ENCODE results near the gene PUM1.
A peak's percentile ranks its signal among the peaks of the same experiment; 100 is the strongest.
"Not testable (repeated sequence)": the region's sequence is repeated elsewhere in the genome, so short reads cannot be mapped to it uniquely, and the experiment has no call there.

Gene PUM1

GRCh38 chr1:31063631-31064030, 1.9 kb downstream of the PUM1 start:
- Histone ChIP-seq H3K27ac (ENCODE audit: low read depth, low read length) (no peak overlapping the region), H3K4ac (ENCODE audit: low read depth, low read length) (no peak overlapping the region), H2BK120ac (ENCODE audit: insufficient read depth, low read length, poor library complexity) (no peak overlapping the region), H3K4me1 (ENCODE audit: control insufficient read depth in 1 of 2, insufficient read depth in 2 of 2, low read length in 2 of 2) (peaks cover 0 to 5% of the 10 kb centered on the region in 2 experiments), H3K27me3 (ENCODE audit: insufficient read depth, low read length) (no peaks in the 10 kb centered on the region), H3K79me2 (ENCODE audit: control insufficient read depth, insufficient read depth, low read length, poor library complexity) (peaks cover 29% of the 10 kb centered on the region), H3K4me2 (ENCODE audit: low read length) (peak overlapping the region; percentile 60), H2BK12ac (ENCODE audit: low read length) (no peak overlapping the region), H3K79me1 (ENCODE audit: low read length) (peaks cover 10% of the 10 kb centered on the region), H4K8ac (ENCODE audit: low read depth, low read length) (no peak overlapping the region), H4K12ac (ENCODE audit: low read depth, low read length) (no peak overlapping the region), H3K9ac (ENCODE audit: low read length) (no peak overlapping the region), H3K4me3 (ENCODE audit: low read depth, low read length) (no peak overlapping the region), H3K36me3 (ENCODE audit: control insufficient read depth in 1 of 2, insufficient read depth in 2 of 2, low read length in 2 of 2) (peaks cover 7 to 10% of the 10 kb centered on the region in 2 experiments), H4K91ac (ENCODE audit: low read depth, low read length) (no peak overlapping the region), H2AK5ac (ENCODE audit: low read length) (no peak overlapping the region), H3K14ac (ENCODE audit: low read length) (no peak overlapping the region), H3K18ac (ENCODE audit: low read length) (no peak overlapping the region), H3K9me3 (ENCODE audit: insufficient read depth, low read depth, low read length) (no peaks in the 10 kb centered on the region), H2BK5ac (ENCODE audit: low read depth, low read length, poor library complexity) (no peak overlapping the region), H3K23ac (ENCODE audit: low read length) (no peak overlapping the region), H2AFZ (ENCODE audit: insufficient read depth, low read length, poor library complexity) (no peak overlapping the region)
- peak in 1 of 2 donors; percentile 52 for DNase-seq
- WGBS (ENCODE audit: extremely low coverage, insufficient coverage, insufficient read length), result no CpG with 5 or more reads among the region's 4 CpGs

- no peak for DNase-seq
- Histone ChIP-seq H3K79me1 (ENCODE audit: low read length) (peaks cover 10% of the 10 kb centered on the region), H3K4me1 (ENCODE audit: control insufficient read depth in 1 of 2, insufficient read depth in 2 of 2, low read length in 2 of 2) (peaks cover 0 to 5% of the 10 kb centered on the region in 2 experiments), H3K14ac (ENCODE audit: low read length) (no peak overlapping the region), H3K4ac (ENCODE audit: low read depth, low read length) (peak overlapping the region; percentile 98), H3K27ac (ENCODE audit: low read depth, low read length) (no peak overlapping the region), H3K36me3 (ENCODE audit: control insufficient read depth in 1 of 2, insufficient read depth in 2 of 2, low read length in 2 of 2) (peaks cover 9 to 16% of the 10 kb centered on the region in 2 experiments), H2BK5ac (ENCODE audit: low read depth, low read length, poor library complexity) (no peak overlapping the region), H2AK5ac (ENCODE audit: low read length) (no peak overlapping the region), H3K79me2 (ENCODE audit: control insufficient read depth, insufficient read depth, low read length, poor library complexity) (peaks cover 32% of the 10 kb centered on the region), H4K12ac (ENCODE audit: low read depth, low read length) (no peak overlapping the region), H3K4me3 (ENCODE audit: low read depth, low read length) (no peak overlapping the region), H3K23ac (ENCODE audit: low read length) (no peak overlapping the region), H3K9ac (ENCODE audit: low read length) (no peak overlapping the region), H3K9me3 (ENCODE audit: insufficient read depth, low read depth, low read length) (no peaks in the 10 kb centered on the region), H3K27me3 (ENCODE audit: insufficient read depth, low read length) (no peaks in the 10 kb centered on the region), H4K8ac (ENCODE audit: low read depth, low read length) (no peak overlapping the region), H2BK120ac (ENCODE audit: insufficient read depth, low read length, poor library complexity) (no peak overlapping the region), H3K18ac (ENCODE audit: low read length) (no peak overlapping the region), H2BK12ac (ENCODE audit: low read length) (no peak overlapping the region), H3K4me2 (ENCODE audit: low read length) (peak overlapping the region; percentile 60), H4K91ac (ENCODE audit: low read depth, low read length) (no peak overlapping the region), H2AFZ (ENCODE audit: insufficient read depth, low read length, poor library complexity) (no peak overlapping the region)
- WGBS (ENCODE audit: extremely low coverage, insufficient coverage, insufficient read length), result no CpG with 5 or more reads among the region's 4 CpGs
Observed at GRCh38 chr1:31062867-31063380, 2.6 kb downstream of the PUM1 start.

GRCh38 chr1:31062162-31062866, 3.2 kb downstream of the PUM1 start:
- H2AFZ ChIP-seq (ENCODE audit: insufficient read depth, low read length, poor library complexity); H3K18ac ChIP-seq (ENCODE audit: low read length); H2BK5ac ChIP-seq (ENCODE audit: low read depth, low read length, poor library complexity); H3K14ac ChIP-seq (ENCODE audit: low read length); H3K27ac ChIP-seq (ENCODE audit: low read depth, low read length); H4K8ac ChIP-seq (ENCODE audit: low read depth, low read length); H3K23ac ChIP-seq (ENCODE audit: low read length); H3K27me3 ChIP-seq (ENCODE audit: insufficient read depth, low read length); H2AK5ac ChIP-seq (ENCODE audit: low read length); H3K4me3 ChIP-seq (ENCODE audit: low read depth, low read length); H2BK12ac ChIP-seq (ENCODE audit: low read length); H2BK120ac ChIP-seq (ENCODE audit: insufficient read depth, low read length, poor library complexity); DNase-seq; H4K91ac ChIP-seq (ENCODE audit: low read depth, low read length); H4K12ac ChIP-seq (ENCODE audit: low read depth, low read length); H3K9me3 ChIP-seq (ENCODE audit: insufficient read depth, low read depth, low read length); H3K4me1 ChIP-seq (ENCODE audit: control insufficient read depth in 1 of 2, insufficient read depth in 2 of 2, low read length in 2 of 2); H3K9ac ChIP-seq (ENCODE audit: low read length): not testable (repeated sequence)
- Histone ChIP-seq H3K4me2 (ENCODE audit: low read length) (peak overlapping the region; percentile 13), H3K36me3 (ENCODE audit: control insufficient read depth in 1 of 2, insufficient read depth in 2 of 2, low read length in 2 of 2) (peaks cover 9 to 19% of the 10 kb centered on the region in 2 experiments), H3K79me2 (ENCODE audit: control insufficient read depth, insufficient read depth, low read length, poor library complexity) (peaks cover 32% of the 10 kb centered on the region), H3K79me1 (ENCODE audit: low read length) (peaks cover 10% of the 10 kb centered on the region), H3K4ac (ENCODE audit: low read depth, low read length) (peak overlapping the region; percentile 100)
- WGBS (ENCODE audit: extremely low coverage, insufficient coverage, insufficient read length), result no CpG with 5 or more reads among the region's 14 CpGs

- no peak overlapping the region for H3K27ac ChIP-seq (ENCODE audit: low read depth, low read length)
- no peak overlapping the region for H2BK12ac ChIP-seq (ENCODE audit: low read length)
- H3K14ac ChIP-seq (ENCODE audit: low read length), result no peak overlapping the region
- H4K8ac ChIP-seq (ENCODE audit: low read depth, low read length), result no peak overlapping the region
- H3K9ac ChIP-seq (ENCODE audit: low read length), result no peak overlapping the region
- H2AK5ac ChIP-seq (ENCODE audit: low read length), result no peak overlapping the region
- no peaks in the 10 kb centered on the region for H3K27me3 ChIP-seq (ENCODE audit: insufficient read depth, low read length)
- no peak overlapping the region for H2BK5ac ChIP-seq (ENCODE audit: low read depth, low read length, poor library complexity)
- H3K4me3 ChIP-seq (ENCODE audit: low read depth, low read length), result no peak overlapping the region
- H2BK120ac ChIP-seq (ENCODE audit: insufficient read depth, low read length, poor library complexity), result no peak overlapping the region
- H3K36me3 ChIP-seq (ENCODE audit: control insufficient read depth in 1 of 2, insufficient read depth in 2 of 2, low read length in 2 of 2), result peaks cover 22 to 32% of the 10 kb centered on the region in 2 experiments
- H4K12ac ChIP-seq (ENCODE audit: low read depth, low read length), result no peak overlapping the region
- H2AFZ ChIP-seq (ENCODE audit: insufficient read depth, low read length, poor library complexity), result no peak overlapping the region
- no peaks in the 10 kb centered on the region for H3K79me1 ChIP-seq (ENCODE audit: low read length)
- no peak overlapping the region for H3K23ac ChIP-seq (ENCODE audit: low read length)
- H3K79me2 ChIP-seq (ENCODE audit: control insufficient read depth, insufficient read depth, low read length, poor library complexity), result peaks cover 40% of the 10 kb centered on the region
- H3K4me2 ChIP-seq (ENCODE audit: low read length), result no peak overlapping the region
- no peak overlapping the region for H3K18ac ChIP-seq (ENCODE audit: low read length)
- WGBS (ENCODE audit: extremely low coverage, insufficient coverage, insufficient read length), result no CpG with 5 or more reads among the region's 4 CpGs
- peaks cover 5 to 7% of the 10 kb centered on the region in 2 experiments for H3K4me1 ChIP-seq (ENCODE audit: control insufficient read depth in 1 of 2, insufficient read depth in 2 of 2, low read length in 2 of 2)
- no peak overlapping the region for H3K4ac ChIP-seq (ENCODE audit: low read depth, low read length)
- no peak for DNase-seq
- H4K91ac ChIP-seq (ENCODE audit: low read depth, low read length), result no peak overlapping the region
- no peaks in the 10 kb centered on the region for H3K9me3 ChIP-seq (ENCODE audit: insufficient read depth, low read depth, low read length)
Observed at GRCh38 chr1:31058012-31058411, 7.5 kb downstream of the PUM1 start.

Data from trophoblast cell (in vitro differentiated cells and primary cell).